A549 treated with CpdA at 1 μM for 4 hours (cell line): ENCODE results near the gene ATP6V1A. TPM values are rescaled to one million over a fixed set of nuclear protein-coding genes. Genes with fewer than 3 reads are reported as not detected.

Source experiments
- total RNA-seq: library from RNA; stranded (reverse); fragments of 200-300 nt; extraction: Qiagen RNA extraction; gene quantifications from 5 replicates; pipeline ENCODE4 v1.2.3, GENCODE V29; 2022; ENCODE audit warnings: low read depth

The ATP6V1A gene
- total RNA-seq = 17.3 to 22.4 TPM (median 19.6 TPM) in 5 replicates

GRCh38 chr3:113746548-113747282, at the start of gene ATP6V1A:
TSS of gene ATP6V1A (plus strand) at chr3:113747035. CDS start at chr3:113778754, 31,719 bp downstream.

DNA sequence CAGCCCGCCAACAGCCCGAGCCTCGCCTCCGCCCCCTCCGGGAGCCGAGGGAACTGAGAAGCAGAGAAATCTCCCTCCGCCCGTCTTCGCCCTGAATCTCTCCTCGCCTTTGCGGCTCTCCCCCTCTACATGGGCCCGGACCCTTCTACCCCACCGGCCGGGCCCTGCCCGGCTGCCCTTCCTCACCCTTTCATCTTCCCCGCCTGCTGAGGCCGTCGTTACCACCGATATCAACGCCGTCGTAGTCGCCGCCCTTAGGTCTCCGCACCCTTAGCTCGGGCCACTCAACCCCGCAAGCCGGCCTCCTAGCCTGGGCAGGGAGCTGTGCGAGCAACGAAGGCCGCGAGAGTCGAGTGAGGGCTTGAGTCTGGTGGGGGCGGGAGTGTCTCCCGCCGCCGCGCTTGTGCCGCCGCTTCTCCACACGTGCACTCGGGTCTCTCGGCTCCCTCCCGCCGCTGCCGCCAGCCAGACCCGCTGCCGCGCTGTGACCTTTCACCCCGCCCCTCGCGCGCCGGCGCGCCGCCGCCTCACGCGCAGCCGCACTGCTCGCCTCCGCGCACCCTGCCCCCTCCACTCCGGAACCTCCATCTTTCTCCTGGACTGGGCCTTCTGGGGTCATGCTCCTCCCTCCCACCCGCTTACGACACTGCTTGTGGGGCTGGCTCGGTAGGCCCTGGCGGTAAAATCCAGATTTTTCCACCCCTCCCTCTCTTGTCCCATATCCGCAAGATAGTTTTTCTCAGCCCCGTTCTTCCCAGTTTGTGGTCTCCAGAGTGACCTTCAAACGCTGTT, 883 bp upstream of the ATP6V1A start, which contains the start of gene NAA50:
NAA50 (minus strand) TSS at position 494 of the 792 bp plus-strand sequence; CDS start at position 194, 300 bp downstream.

GRCh38 chr3:113838631-113839209, 91.9 kb downstream of the ATP6V1A start, which contains the start of gene GRAMD1C:
TSS of gene GRAMD1C (plus strand) at chr3:113838788. CDS start at chr3:113838910, 122 bp downstream.

Other genes starting within 250 kb of the ATP6V1A start
- 6.0 to 9.0 TPM (median 6.9 TPM) in 5 replicates for gene SPICE1, start 231.9 kb upstream of the ATP6V1A start, total RNA-seq
- 0.37 to 0.56 TPM (median 0.46 TPM) in 5 replicates for gene SIDT1, start 214.5 kb upstream of the ATP6V1A start, total RNA-seq
- gene USF3, start 50.4 kb upstream of the ATP6V1A start, total RNA-seq = 2.5 to 3.5 TPM (median 2.6 TPM) in 5 replicates
- gene NAA50, start 786 bp upstream of the ATP6V1A start, total RNA-seq = 157 to 186 TPM (median 164 TPM) in 5 replicates
- 0.33 to 1.0 TPM (median 0.59 TPM) in 5 replicates for gene GRAMD1C, start 91.8 kb downstream of the ATP6V1A start, total RNA-seq
- gene ZDHHC23, start 201.0 kb downstream of the ATP6V1A start, total RNA-seq = 3.3 to 3.6 TPM (median 3.5 TPM) in 5 replicates